Kidney (tissue), 14 donors: ENCODE measurements around the gene PLCH1. TPM values are rescaled to one million over a fixed set of nuclear protein-coding genes. Genes with fewer than 3 reads are reported as not detected.
A peak's percentile ranks its signal among the peaks of the same experiment; 100 is the strongest.

ENCODE experiments used
- DNase-seq, 5 donors: peaks; one replicate each; pipeline ENCODE4 v3.0.0-alpha.2; 2013 to 2020
- FAIRE-seq: peaks from 2 replicates; lab custom pipeline; 2012; peaks lifted over from hg19 to GRCh38; lab: Jason Lieb, UNC
- H3K27ac ChIP-seq, 2 donors: one replicate each; pipeline ENCODE4 v1.7.0; 2013; ENCODE audit warnings: low read depth in 2 of 2, low read length in 2 of 2, inconsistent platforms in 1 of 2
- H3K27me3 ChIP-seq: one replicate; pipeline ENCODE4 v1.7.1; 2013; ENCODE audit warnings: low read length, inconsistent platforms; ENCODE audit not compliant: control insufficient read depth, insufficient read depth
- H3K36me3 ChIP-seq, 3 donors: one replicate each; pipeline versions ENCODE4 v1.7.0 to v1.7.1; 2013; ENCODE audit warnings: low read length in 3 of 3, control low read depth in 1 of 3, inconsistent platforms in 1 of 3; ENCODE audit not compliant: insufficient read depth in 3 of 3, control insufficient read depth in 2 of 3
- H3K4me1 ChIP-seq, 3 donors: one replicate each; pipeline versions ENCODE4 v1.7.0 to v1.7.1; 2013; ENCODE audit warnings: low read length in 3 of 3, inconsistent platforms in 1 of 3, low read depth in 1 of 3; ENCODE audit not compliant: control insufficient read depth in 2 of 3, insufficient read depth in 2 of 3
- H3K4me3 ChIP-seq, 3 donors: one replicate each; pipeline versions ENCODE4 v1.7.0 to v1.8.1; 2013; ENCODE audit warnings: low read length in 3 of 3, control low read depth in 1 of 3, inconsistent platforms in 1 of 3
- H3K9ac ChIP-seq, 3 donors: one replicate each; pipeline versions ENCODE4 v1.7.0 to v1.7.1; 2013; ENCODE audit warnings: low read length in 3 of 3, control low read depth in 1 of 3, inconsistent platforms in 1 of 3
- H3K9me3 ChIP-seq, 3 donors: one replicate each; pipeline versions ENCODE4 v1.7.0 to v1.7.1; 2013; ENCODE audit warnings: low read length in 3 of 3, control low read depth in 1 of 3, inconsistent platforms in 1 of 3; ENCODE audit not compliant: control insufficient read depth in 2 of 3, insufficient read depth in 1 of 3
- CTCF ChIP-seq: IDR thresholded peaks from 3 replicates; pipeline ENCODE4 v1.5.1; 2012; ENCODE audit warnings: mild to moderate bottlenecking, moderate library complexity, borderline replicate concordance; ENCODE audit not compliant: insufficient read depth; ENCODE audit errors: extremely low read depth
- intact Hi-C: fragments of 100-400 bp; cut with DNase I; formaldehyde crosslinking; loops from one replicate; pipeline ENCODE4 v1.11.1; 2022
- polyA plus RNA-seq: library from polyadenylated mRNA; stranded (reverse); fragments of 350-450 nt; fragmentation: Illumina TruSeq; extraction: RNeasy Lipid Tissue Mini Kit (QIAGEN cat#74804); gene quantifications from one replicate; pipeline ENCODE4 v1.2.3, GENCODE V29; 2014; ENCODE audit warnings: low read depth, low replicate concordance; ENCODE audit not compliant: insufficient read depth
- total RNA-seq: library from RNA; stranded (reverse); fragmentation: NEBNext Ultra II Directional; extraction: Animal tissue kit (Norgen Biotek cat#: 25700); gene quantifications from one replicate; pipeline ENCODE4 v1.2.1, GENCODE V29; 2021
- donor health status: control.
- donor health status: control.
- donor health status: control.
- donor health status: control.
- donor health status: control.
- donor health status: DM: yes; HTN: yes; CAD: no.
- donor health status: Normal renal cell carcinoma (clear cell type).

Gene PLCH1
- total and polyA plus RNA-seq, 2 donors from 2014 or later: 1.6 to 9.6 TPM

- no peak for FAIRE-seq
- no peak for TF ChIP-seq CTCF
- DNase-seq: no peak
- intact Hi-C loops: no loop called here
- Histone ChIP-seq H3K36me3 (no peaks in the 10 kb centered on the region), H3K4me3 (no peak overlapping the region), H3K4me1 (peaks cover 0 to 2% (median 0%) of the 10 kb centered on the region in 3 donors), H3K27ac (no peak overlapping the region), H3K9ac (no peak overlapping the region), H3K27me3 (no peaks in the 10 kb centered on the region), H3K9me3 (no peaks in the 10 kb centered on the region)
These were observed 373.9 kb downstream of the PLCH1 start for GRCh38 chr3:155370764-155371503.

DNA sequence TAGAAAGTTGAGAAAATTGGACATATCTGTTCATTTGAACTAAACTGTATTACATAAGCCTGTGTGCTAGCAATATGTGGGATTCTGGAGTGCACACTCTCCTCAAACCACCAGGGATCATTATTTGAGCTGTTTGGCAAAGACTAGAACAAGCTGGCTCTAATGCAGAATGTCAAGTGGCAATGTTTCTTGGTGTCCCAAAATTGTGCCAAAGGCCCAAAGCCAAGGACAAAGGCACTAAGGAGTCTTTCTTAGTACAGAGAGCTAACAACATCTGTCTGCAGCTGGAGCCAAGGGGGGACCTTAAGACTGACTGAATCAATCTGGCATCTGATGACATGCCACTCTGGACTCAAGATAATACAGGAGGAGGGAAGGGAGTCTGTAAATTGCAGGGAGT is 374.7 kb downstream of the PLCH1 start:
- intact Hi-C loops: no loop called here
- Histone ChIP-seq H3K27me3 (no peaks in the 10 kb centered on the region), H3K36me3 (no peaks in the 10 kb centered on the region), H3K27ac (no peak overlapping the region), H3K9me3 (peaks cover 0 to 4% (median 0%) of the 10 kb centered on the region in 3 donors), H3K9ac (no peak overlapping the region), H3K4me3 (no peak overlapping the region), H3K4me1 (peaks cover 0 to 2% (median 0%) of the 10 kb centered on the region in 3 donors)
- DNase-seq (peak in 1 of 5 donors; percentile 18), FAIRE-seq (no peak)
- no peak for TF ChIP-seq CTCF

GRCh38 chr3:155369735-155370134 is 375.1 kb downstream of the PLCH1 start:
- H3K4me1 ChIP-seq: peaks cover 0 to 2% (median 0%) of the 10 kb centered on the region in 3 donors
- FAIRE-seq (no peak), DNase-seq (no peak)
- intact Hi-C loops: no loop called here
- H3K27me3 ChIP-seq: no peaks in the 10 kb centered on the region
- H3K27ac ChIP-seq: no peak overlapping the region
- no peak for TF ChIP-seq CTCF
- peaks cover 0 to 8% (median 0%) of the 10 kb centered on the region in 3 donors for H3K9me3 ChIP-seq
- H3K36me3 ChIP-seq: no peaks in the 10 kb centered on the region
- no peak overlapping the region for H3K4me3 ChIP-seq
- no peak overlapping the region for H3K9ac ChIP-seq
